ENCODE measurements around the gene FLYWCH1. TPM values are rescaled to one million over a fixed set of nuclear protein-coding genes. Genes with fewer than 3 reads are reported as not detected.

Gene FLYWCH1
- total RNA-seq, 3 donors from 2014 or later, result 39.8 to 47.9 (median 46.8) TPM

GRCh38 chr16:2970563-2970962 lies 58.8 kb downstream of the FLYWCH1 start:
- peaks cover 21% of the 10 kb centered on the region for H3K27me3 Mint-ChIP-seq (ENCODE audit: low read depth)

GRCh38 chr16:2971134-2971984 lies 59.6 kb downstream of the FLYWCH1 start:
- Mint-ChIP-seq H3K36me3 (ENCODE audit: insufficient read depth) (no peaks in the 10 kb centered on the region), H3K27me3 (ENCODE audit: low read depth) (peaks cover 14% of the 10 kb centered on the region), H3K9me3 (no peaks in the 10 kb centered on the region), H3K4me3 (peak overlapping the region; percentile 73), H3K4me1 (ENCODE audit: low read depth) (peaks cover 11% of the 10 kb centered on the region)
- ATAC-seq, result no peak
- DNase-seq, result no peak

More at GRCh38 chr16:2970563-2970962, 58.8 kb downstream of the FLYWCH1 start:
- Mint-ChIP-seq H3K4me3 (peak overlapping the region; percentile 73), H3K36me3 (ENCODE audit: insufficient read depth) (no peaks in the 10 kb centered on the region), H3K4me1 (ENCODE audit: low read depth) (peaks cover 12% of the 10 kb centered on the region), H3K9me3 (no peaks in the 10 kb centered on the region)
- ATAC-seq, result no peak
- DNase-seq, result no peak

- H3K9me3 Mint-ChIP-seq, result no peaks in the 10 kb centered on the region
- no peaks in the 10 kb centered on the region for H3K36me3 Mint-ChIP-seq (ENCODE audit: insufficient read depth)
- ATAC-seq (no peak), DNase-seq (no peak)
- peaks cover 14% of the 10 kb centered on the region for H3K27me3 Mint-ChIP-seq (ENCODE audit: low read depth)
- H3K4me1 Mint-ChIP-seq (ENCODE audit: low read depth), result peaks cover 11% of the 10 kb centered on the region
- peak overlapping the region; percentile 15 for H3K4me3 Mint-ChIP-seq
These were observed 60.5 kb downstream of the FLYWCH1 start for GRCh38 chr16:2971985-2972784.

- H3K27me3 Mint-ChIP-seq (ENCODE audit: low read depth), result peaks cover 11% of the 10 kb centered on the region
- H3K36me3 Mint-ChIP-seq (ENCODE audit: insufficient read depth), result no peaks in the 10 kb centered on the region
- H3K4me1 Mint-ChIP-seq (ENCODE audit: low read depth), result peaks cover 8% of the 10 kb centered on the region
- no peak overlapping the region for H3K4me3 Mint-ChIP-seq
- DNase-seq, result no peak
- no peaks in the 10 kb centered on the region for H3K9me3 Mint-ChIP-seq
- ATAC-seq, result no peak
These were observed 61.4 kb downstream of the FLYWCH1 start for GRCh38 chr16:2973093-2973492.

GRCh38 chr16:2973605-2974318 lies 62.0 kb downstream of the FLYWCH1 start:
- H3K4me3 Mint-ChIP-seq, result no peak overlapping the region
- DNase-seq, result no peak

GRCh38 chr16:2974319-2975056 lies 62.8 kb downstream of the FLYWCH1 start:
- Mint-ChIP-seq H3K27me3 (ENCODE audit: low read depth) (peaks cover 3% of the 10 kb centered on the region), H3K9me3 (no peaks in the 10 kb centered on the region), H3K36me3 (ENCODE audit: insufficient read depth) (no peaks in the 10 kb centered on the region), H3K4me1 (ENCODE audit: low read depth) (peaks cover 2% of the 10 kb centered on the region), H3K4me3 (no peak overlapping the region)
- ATAC-seq (no peak), DNase-seq (no peak)

More at GRCh38 chr16:2973605-2974318, 62.0 kb downstream of the FLYWCH1 start:
- H3K4me1 Mint-ChIP-seq (ENCODE audit: low read depth), result peaks cover 2% of the 10 kb centered on the region
- H3K36me3 Mint-ChIP-seq (ENCODE audit: insufficient read depth), result no peaks in the 10 kb centered on the region
- H3K9me3 Mint-ChIP-seq, result no peaks in the 10 kb centered on the region
- ATAC-seq, result no peak
- H3K27me3 Mint-ChIP-seq (ENCODE audit: low read depth), result peaks cover 4% of the 10 kb centered on the region

- Mint-ChIP-seq H3K4me1 (ENCODE audit: low read depth) (peaks cover 2% of the 10 kb centered on the region), H3K27me3 (ENCODE audit: low read depth) (peaks cover 3% of the 10 kb centered on the region), H3K9me3 (no peaks in the 10 kb centered on the region), H3K36me3 (ENCODE audit: insufficient read depth) (no peaks in the 10 kb centered on the region), H3K4me3 (no peak overlapping the region)
- ATAC-seq (no peak), DNase-seq (no peak)
These were observed 63.5 kb downstream of the FLYWCH1 start for GRCh38 chr16:2975161-2975795.

GRCh38 chr16:2976201-2976600 lies 64.5 kb downstream of the FLYWCH1 start:
- Mint-ChIP-seq H3K4me3 (no peak overlapping the region), H3K36me3 (ENCODE audit: insufficient read depth) (no peaks in the 10 kb centered on the region), H3K9me3 (no peaks in the 10 kb centered on the region), H3K27me3 (ENCODE audit: low read depth) (peaks cover under 1% of the 10 kb centered on the region), H3K4me1 (ENCODE audit: low read depth) (peaks cover 8% of the 10 kb centered on the region)
- no peak for ATAC-seq
- DNase-seq, result no peak

GRCh38 chr16:2976673-2977072 lies 64.9 kb downstream of the FLYWCH1 start:
- Mint-ChIP-seq H3K4me3 (no peak overlapping the region), H3K9me3 (no peaks in the 10 kb centered on the region), H3K27me3 (ENCODE audit: low read depth) (no peaks in the 10 kb centered on the region), H3K36me3 (ENCODE audit: insufficient read depth) (no peaks in the 10 kb centered on the region), H3K4me1 (ENCODE audit: low read depth) (peaks cover 11% of the 10 kb centered on the region)
- no peak for DNase-seq
- ATAC-seq, result no peak

- Mint-ChIP-seq H3K4me3 (no peak overlapping the region), H3K27me3 (ENCODE audit: low read depth) (no peaks in the 10 kb centered on the region), H3K4me1 (ENCODE audit: low read depth) (peaks cover 10% of the 10 kb centered on the region), H3K36me3 (ENCODE audit: insufficient read depth) (no peaks in the 10 kb centered on the region), H3K9me3 (no peaks in the 10 kb centered on the region)
- DNase-seq (no peak), ATAC-seq (no peak)
These were observed 65.7 kb downstream of the FLYWCH1 start for GRCh38 chr16:2977440-2977839.

- ATAC-seq (peak; percentile 6 to 12), DNase-seq (no peak)
- H3K4me3 Mint-ChIP-seq, result peak overlapping the region; percentile 77
- no peaks in the 10 kb centered on the region for H3K36me3 Mint-ChIP-seq (ENCODE audit: insufficient read depth)
- no peaks in the 10 kb centered on the region for H3K27me3 Mint-ChIP-seq (ENCODE audit: low read depth)
- H3K9me3 Mint-ChIP-seq, result no peaks in the 10 kb centered on the region
- peaks cover 14% of the 10 kb centered on the region for H3K4me1 Mint-ChIP-seq (ENCODE audit: low read depth)
These were observed 68.0 kb downstream of the FLYWCH1 start for GRCh38 chr16:2979669-2980226.

- Mint-ChIP-seq H3K36me3 (ENCODE audit: insufficient read depth) (no peaks in the 10 kb centered on the region), H3K9me3 (no peaks in the 10 kb centered on the region), H3K27me3 (ENCODE audit: low read depth) (no peaks in the 10 kb centered on the region), H3K4me1 (ENCODE audit: low read depth) (peaks cover 14% of the 10 kb centered on the region), H3K4me3 (peak within 1 kb of the TSS; percentile 79)
- peak; percentile 93 for ATAC-seq
- peak; percentile 94 for DNase-seq
These were observed 68.8 kb downstream of the FLYWCH1 start, which contains the start of gene PKMYT1 for GRCh38 chr16:2980227-2981176. Gene PKMYT1, minus strand, starts transcription at chr16:2980446. Its CDS starts 789 bp downstream, at chr16:2979657.

All from activated T-cell treated with anti-CD3 and anti-CD28 coated beads, Interleukin-2, amount 50 U/mL, for 4 hours (primary cell).